Measurements from ENCODE around the gene DHRS2. TPM values are rescaled to one million over a fixed set of nuclear protein-coding genes. Genes with fewer than 3 reads are reported as not detected.

Gene DHRS2
- total RNA-seq, 3 donors from 2014 or later, result 0.26 to 0.34 TPM; not detected in 1

- no peak for ATAC-seq
- TF ChIP-seq, protein P1, sequence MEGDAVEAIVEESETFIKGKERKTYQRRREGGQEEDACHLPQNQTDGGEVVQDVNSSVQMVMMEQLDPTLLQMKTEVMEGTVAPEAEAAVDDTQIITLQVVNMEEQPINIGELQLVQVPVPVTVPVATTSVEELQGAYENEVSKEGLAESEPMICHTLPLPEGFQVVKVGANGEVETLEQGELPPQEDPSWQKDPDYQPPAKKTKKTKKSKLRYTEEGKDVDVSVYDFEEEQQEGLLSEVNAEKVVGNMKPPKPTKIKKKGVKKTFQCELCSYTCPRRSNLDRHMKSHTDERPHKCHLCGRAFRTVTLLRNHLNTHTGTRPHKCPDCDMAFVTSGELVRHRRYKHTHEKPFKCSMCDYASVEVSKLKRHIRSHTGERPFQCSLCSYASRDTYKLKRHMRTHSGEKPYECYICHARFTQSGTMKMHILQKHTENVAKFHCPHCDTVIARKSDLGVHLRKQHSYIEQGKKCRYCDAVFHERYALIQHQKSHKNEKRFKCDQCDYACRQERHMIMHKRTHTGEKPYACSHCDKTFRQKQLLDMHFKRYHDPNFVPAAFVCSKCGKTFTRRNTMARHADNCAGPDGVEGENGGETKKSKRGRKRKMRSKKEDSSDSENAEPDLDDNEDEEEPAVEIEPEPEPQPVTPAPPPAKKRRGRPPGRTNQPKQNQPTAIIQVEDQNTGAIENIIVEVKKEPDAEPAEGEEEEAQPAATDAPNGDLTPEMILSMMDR (IDR thresholded peaks at IDR 0.05), result no peak
Observed at GRCh38 chr14:23661542-23661941, 25.4 kb downstream of the DHRS2 start.

GRCh38 chr14:23663127-23663526 is 27.0 kb downstream of the DHRS2 start:
- DNase-seq, result no peak
- TF ChIP-seq, protein P1 (IDR thresholded peaks at IDR 0.05), result no peak
- no peaks in the 10 kb centered on the region for H3K9me3 ChIP-seq

More at GRCh38 chr14:23661542-23661941, 25.4 kb downstream of the DHRS2 start:
- DNase-seq, result no peak
- Histone ChIP-seq H3K4me1 (ENCODE audit: low read depth) (no peaks in the 10 kb centered on the region), H3K4me3 (no peak overlapping the region), H3K36me3 (ENCODE audit: low read depth) (no peaks in the 10 kb centered on the region), H3K9me3 (no peaks in the 10 kb centered on the region)
- intact Hi-C loops (cut with DNase I, micrococcal nuclease), result no loop called here

DNA sequence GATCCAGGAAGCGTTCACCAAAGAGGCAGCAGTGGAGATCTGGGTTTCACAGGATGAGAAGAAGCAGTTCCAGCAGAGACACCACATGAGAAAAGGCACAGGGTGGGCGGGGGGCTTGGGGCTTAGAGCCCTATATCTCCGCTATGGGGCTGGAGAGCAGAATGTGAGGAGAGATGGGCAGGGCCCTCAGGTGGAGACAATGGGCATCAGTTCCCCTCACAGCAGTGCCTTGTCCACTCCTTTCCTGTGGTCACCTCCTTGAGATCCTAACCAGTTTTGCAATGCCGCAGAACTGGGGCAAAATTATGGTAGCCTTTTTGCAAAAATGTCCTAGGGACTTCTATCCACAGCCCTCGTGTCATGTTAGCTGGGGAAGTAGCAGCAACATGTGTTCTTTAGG is 27.5 kb downstream of the DHRS2 start:
- Histone ChIP-seq H3K9me3 (no peaks in the 10 kb centered on the region), H3K4me1 (ENCODE audit: low read depth) (no peaks in the 10 kb centered on the region), H3K4me3 (no peak overlapping the region), H3K36me3 (ENCODE audit: low read depth) (no peaks in the 10 kb centered on the region)
- intact Hi-C loops (cut with DNase I, micrococcal nuclease), result no loop called here
- TF ChIP-seq, protein P1 (IDR thresholded peaks at IDR 0.05), result no peak
- DNase-seq (no peak), ATAC-seq (no peak)

More at GRCh38 chr14:23663127-23663526, 27.0 kb downstream of the DHRS2 start:
- H3K4me1 ChIP-seq (ENCODE audit: low read depth), result no peaks in the 10 kb centered on the region
- intact Hi-C loops (cut with DNase I, micrococcal nuclease), result no loop called here
- no peak for ATAC-seq
- H3K36me3 ChIP-seq (ENCODE audit: low read depth), result no peaks in the 10 kb centered on the region
- no peak overlapping the region for H3K4me3 ChIP-seq

GRCh38 chr14:23664207-23664885 is 28.2 kb downstream of the DHRS2 start:
- no peak for DNase-seq
- Histone ChIP-seq H3K36me3 (ENCODE audit: low read depth) (no peaks in the 10 kb centered on the region), H3K9me3 (no peaks in the 10 kb centered on the region), H3K4me1 (ENCODE audit: low read depth) (no peaks in the 10 kb centered on the region), H3K4me3 (no peak overlapping the region)
- intact Hi-C loops (cut with DNase I, micrococcal nuclease), result no loop called here
- no peak for ATAC-seq
- TF ChIP-seq, protein P1 (IDR thresholded peaks at IDR 0.05), result no peak

DNA sequence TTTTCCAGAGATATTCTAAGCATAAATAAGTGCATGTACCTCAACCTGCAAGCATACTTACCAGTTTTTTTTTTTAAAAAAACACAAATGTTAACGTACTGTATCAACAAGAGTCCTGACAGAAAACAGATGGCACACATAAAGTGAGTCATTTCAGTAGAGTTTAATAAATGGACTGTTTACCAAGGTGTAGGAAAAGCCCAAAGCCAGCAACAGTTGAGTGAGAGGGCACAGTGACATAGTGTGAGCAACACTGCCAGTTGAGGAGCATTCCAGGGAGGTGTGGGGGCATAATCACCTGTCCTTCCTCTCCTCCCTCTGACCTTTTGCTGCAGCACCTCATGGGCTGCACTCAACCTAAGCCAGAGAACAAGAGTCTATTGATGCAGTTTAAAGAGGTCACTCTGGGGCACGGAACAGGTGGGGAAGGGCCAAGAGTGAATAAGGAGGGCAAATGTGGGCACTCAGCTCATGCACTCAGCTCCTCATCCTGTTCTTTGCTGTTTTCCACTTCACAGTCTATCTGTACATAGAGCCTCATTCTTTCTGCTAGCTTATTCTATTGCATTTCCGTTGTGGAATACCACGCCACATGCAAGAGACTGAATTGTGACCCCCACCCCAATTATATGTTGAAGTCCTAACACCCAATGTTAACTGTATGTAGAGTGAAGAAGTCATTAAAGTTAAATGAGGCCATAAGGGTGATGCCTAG is 29.3 kb downstream of the DHRS2 start:
- Histone ChIP-seq H3K36me3 (ENCODE audit: low read depth) (no peaks in the 10 kb centered on the region), H3K4me3 (no peak overlapping the region), H3K4me1 (ENCODE audit: low read depth) (no peaks in the 10 kb centered on the region), H3K9me3 (no peaks in the 10 kb centered on the region)
- TF ChIP-seq, protein P1 (IDR thresholded peaks at IDR 0.05), result no peak
- no peak for DNase-seq
- intact Hi-C loops (cut with DNase I, micrococcal nuclease), result no loop called here
- ATAC-seq, result peak; percentile 48
